OCI-LY3 (cell line): ENCODE results near the gene LENG8.

Experiments
- EZH2phosphoT487 ChIP-seq: fragments of 200-600 bp; shearing (Covaris generic); IDR thresholded peaks from 2 replicates; pipeline ENCODE4 v1.6.1; 2018; ENCODE audit warnings: antibody characterized with exemption, mixed run types, low read depth
- TF ChIP-seq, protein P1 (sequence below): fragments of 200-600, 300-600 bp; sonication (generic); IDR thresholded peaks from 2 replicates; pipeline ENCODE4 v1.5.1; 2014; ENCODE audit warnings: antibody characterized with exemption, low read length, low read depth

DNA sequence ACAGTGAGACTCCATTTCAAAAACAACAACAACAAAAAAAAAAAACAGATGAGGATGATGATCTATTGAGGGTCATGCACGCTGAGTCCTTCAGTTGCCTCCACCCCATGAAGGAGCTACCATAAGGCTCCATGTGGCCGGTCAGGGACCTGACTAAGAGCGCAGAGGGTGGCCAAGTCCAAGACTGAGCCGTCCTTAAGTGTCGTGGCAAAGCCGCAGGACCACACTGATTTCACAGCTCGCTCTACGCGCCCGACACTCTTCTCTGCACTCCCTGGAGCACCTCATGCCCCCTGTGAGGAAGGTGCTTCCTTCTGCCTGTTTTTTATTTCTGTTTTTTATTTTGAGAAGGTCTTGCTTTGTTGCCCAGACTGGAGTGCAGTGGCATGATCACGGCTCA is 21.4 kb upstream of the LENG8 start:
- TF ChIP-seq, protein P1, sequence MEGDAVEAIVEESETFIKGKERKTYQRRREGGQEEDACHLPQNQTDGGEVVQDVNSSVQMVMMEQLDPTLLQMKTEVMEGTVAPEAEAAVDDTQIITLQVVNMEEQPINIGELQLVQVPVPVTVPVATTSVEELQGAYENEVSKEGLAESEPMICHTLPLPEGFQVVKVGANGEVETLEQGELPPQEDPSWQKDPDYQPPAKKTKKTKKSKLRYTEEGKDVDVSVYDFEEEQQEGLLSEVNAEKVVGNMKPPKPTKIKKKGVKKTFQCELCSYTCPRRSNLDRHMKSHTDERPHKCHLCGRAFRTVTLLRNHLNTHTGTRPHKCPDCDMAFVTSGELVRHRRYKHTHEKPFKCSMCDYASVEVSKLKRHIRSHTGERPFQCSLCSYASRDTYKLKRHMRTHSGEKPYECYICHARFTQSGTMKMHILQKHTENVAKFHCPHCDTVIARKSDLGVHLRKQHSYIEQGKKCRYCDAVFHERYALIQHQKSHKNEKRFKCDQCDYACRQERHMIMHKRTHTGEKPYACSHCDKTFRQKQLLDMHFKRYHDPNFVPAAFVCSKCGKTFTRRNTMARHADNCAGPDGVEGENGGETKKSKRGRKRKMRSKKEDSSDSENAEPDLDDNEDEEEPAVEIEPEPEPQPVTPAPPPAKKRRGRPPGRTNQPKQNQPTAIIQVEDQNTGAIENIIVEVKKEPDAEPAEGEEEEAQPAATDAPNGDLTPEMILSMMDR = no peak
- TF ChIP-seq EZH2phosphoT487 = no peak
